HEK293T (cell line): ENCODE measurements around the gene INTS15.

Experiments
- CTCF ChIA-PET: fragments of 350-600 bp; formaldehyde crosslinking; extraction: SDS; loops from one replicate; lab custom pipeline; 2021; ENCODE audit warnings: antibody characterized with exemption, inconsistent platforms; lab: Yijun Ruan, JAX
- POLR2A ChIA-PET: fragments of 350-600 bp; formaldehyde crosslinking; extraction: SDS; loops from one replicate; lab custom pipeline; 2020; ENCODE audit warnings: antibody characterized with exemption, inconsistent platforms; lab: Yijun Ruan, JAX
- DNase-seq: peaks from one replicate; pipeline ENCODE4 v3.0.0; 2012; ENCODE audit warnings: mixed read lengths; ENCODE audit errors: extremely low spot score
- ARNT ChIP-seq: fragments of 450-650 bp; IDR thresholded peaks from 2 replicates; pipeline ENCODE4 v1.6.1; 2017; ENCODE audit warnings: mild to moderate bottlenecking
- BHLHE40 ChIP-seq: fragments of 450-650 bp; IDR thresholded peaks from 2 replicates; pipeline ENCODE4 v1.6.1; 2016; ENCODE audit warnings: mild to moderate bottlenecking, moderate library complexity, borderline replicate concordance
- CTBP1 ChIP-seq: fragments of 450-650 bp; IDR thresholded peaks from 2 replicates; pipeline ENCODE4 v1.6.1; 2016; ENCODE audit warnings: borderline replicate concordance
- ELF4 ChIP-seq: fragments of 450-650 bp; IDR thresholded peaks from 2 replicates; pipeline ENCODE4 v1.6.1; 2017; ENCODE audit warnings: antibody characterized with exemption
- FOXA1 ChIP-seq: fragments of 450-650 bp; IDR thresholded peaks from 2 replicates; pipeline ENCODE4 v1.6.1; 2016; ENCODE audit warnings: mild to moderate bottlenecking
- FOXK2 ChIP-seq: fragments of 450-650 bp; IDR thresholded peaks from 2 replicates; pipeline ENCODE4 v1.6.1; 2016; ENCODE audit warnings: mild to moderate bottlenecking
- FOXM1 ChIP-seq: fragments of 450-650 bp; IDR thresholded peaks from 2 replicates; pipeline ENCODE4 v1.6.1; 2017; ENCODE audit warnings: mild to moderate bottlenecking, borderline replicate concordance
- HDGF ChIP-seq: fragments of 450-650 bp; IDR thresholded peaks from 2 replicates; pipeline ENCODE4 v1.6.1; 2017; ENCODE audit warnings: antibody characterized with exemption, borderline replicate concordance
- L3MBTL2 ChIP-seq: fragments of 450-650 bp; conservative IDR thresholded peaks from 2 replicates; pipeline ENCODE4 v1.6.1; 2016; ENCODE audit warnings: mild to moderate bottlenecking
- LEF1 ChIP-seq: fragments of 450-650 bp; IDR thresholded peaks from 2 replicates; pipeline ENCODE4 v1.6.1; 2017; ENCODE audit warnings: mild to moderate bottlenecking, borderline replicate concordance
- NFRKB ChIP-seq: fragments of 450-650 bp; IDR thresholded peaks from 2 replicates; pipeline ENCODE4 v1.6.1; 2016; ENCODE audit warnings: mild to moderate bottlenecking, moderate library complexity
- SP1 ChIP-seq: fragments of 450-650 bp; IDR thresholded peaks from 2 replicates; pipeline ENCODE4 v1.6.1; 2017
- SUZ12 ChIP-seq: fragments of 450-650 bp; IDR thresholded peaks from 2 replicates; pipeline ENCODE4 v1.6.1; 2016; ENCODE audit warnings: mild to moderate bottlenecking
- TARDBP ChIP-seq: fragments of 450-650 bp; IDR thresholded peaks from 2 replicates; pipeline ENCODE4 v1.6.1; 2016
- ZNF384 ChIP-seq: fragments of 450-650 bp; IDR thresholded peaks from 2 replicates; pipeline ENCODE4 v1.6.1; 2016
- TF ChIP-seq, protein P1 (sequence below): fragments of 450-650 bp; IDR thresholded peaks from 2 replicates; pipeline ENCODE4 v1.6.1; 2016

INTS15 gene

DNA sequence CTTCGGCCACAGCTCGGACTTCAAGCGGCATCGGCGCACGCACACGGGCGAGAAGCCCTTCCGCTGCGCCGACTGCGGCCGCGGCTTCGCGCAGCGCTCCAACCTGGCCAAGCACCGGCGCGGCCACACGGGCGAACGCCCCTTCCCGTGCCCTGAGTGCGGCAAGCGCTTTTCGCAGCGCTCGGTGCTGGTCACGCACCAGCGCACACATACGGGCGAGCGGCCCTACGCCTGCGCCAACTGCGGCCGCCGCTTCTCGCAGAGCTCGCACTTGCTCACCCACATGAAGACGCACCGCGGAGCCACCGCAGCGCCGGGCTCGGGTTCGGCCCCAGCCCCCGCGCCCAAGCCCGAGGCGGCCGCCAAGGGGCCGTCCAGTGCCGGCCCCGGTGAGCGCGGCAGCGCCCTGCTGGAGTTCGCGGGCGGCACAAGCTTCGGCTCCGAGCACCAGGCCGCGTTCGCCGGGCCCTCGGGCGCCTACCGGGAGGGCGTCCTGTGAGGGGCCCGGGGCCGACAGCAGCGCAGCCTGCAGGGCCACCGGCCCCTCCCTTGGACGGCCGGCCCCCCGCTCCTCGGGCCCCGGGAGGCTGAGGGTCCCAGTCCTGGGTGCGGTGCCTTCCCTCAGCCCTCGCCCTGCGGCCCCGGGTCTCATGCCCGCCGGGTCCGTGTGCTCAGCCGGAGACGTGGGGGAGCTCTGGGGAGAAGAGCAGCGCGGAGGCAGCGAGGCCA, 64.5 kb downstream of the INTS15 start:
- CTCF ChIA-PET: no interaction called here
- DNase-seq: no peak
- POLR2A ChIA-PET: no interaction called here

DNA sequence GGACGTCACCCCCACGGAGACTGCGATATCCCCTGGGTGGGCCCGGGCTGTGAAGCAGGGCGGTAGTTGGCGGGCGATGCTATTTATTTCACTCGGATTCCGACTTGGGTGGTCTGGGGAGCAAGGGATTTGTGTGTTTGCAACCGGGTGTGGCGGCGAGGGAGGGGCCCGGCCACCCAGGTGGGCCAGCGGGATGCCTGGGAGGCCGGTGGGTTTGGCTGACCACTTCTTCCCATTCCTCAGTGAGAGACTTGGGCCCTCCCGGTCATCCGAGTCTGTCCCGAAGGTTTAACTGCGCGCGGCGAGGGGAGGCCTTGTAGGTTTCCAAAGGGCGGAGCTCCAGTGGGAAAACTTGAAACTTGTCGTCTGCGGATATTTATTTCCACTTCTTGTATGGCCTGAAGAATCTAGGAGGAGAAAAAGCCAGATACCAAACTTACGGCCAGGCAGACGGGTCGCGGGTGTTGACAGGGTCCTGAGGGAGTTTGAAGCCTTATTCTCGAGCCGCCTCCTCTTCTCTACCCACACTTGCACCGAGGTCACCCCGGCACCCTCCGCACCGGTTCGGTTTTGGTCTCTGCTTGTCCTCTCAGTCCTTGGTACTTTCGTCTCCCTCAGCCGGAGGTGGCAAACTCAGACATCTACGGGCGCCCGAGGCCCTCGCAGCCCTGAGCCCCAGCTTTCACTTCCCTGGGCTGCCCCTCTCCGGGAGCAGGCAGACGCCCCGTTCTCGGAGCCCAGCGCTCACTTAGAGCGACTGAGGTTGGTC, 65.2 kb downstream of the INTS15 start:
- DNase-seq: no peak
- TF ChIP-seq NFRKB (no peak), FOXK2 (no peak), SP1 (no peak), LEF1 (no peak), CTBP1 (no peak), BHLHE40 (no peak), L3MBTL2 (no peak), FOXM1 (no peak), FOXA1 (no peak), ELF4 (no peak), ZNF384 (no peak), ARNT (no peak), HDGF (no peak), TARDBP (no peak), SUZ12 (no peak)
- TF ChIP-seq, protein P1, sequence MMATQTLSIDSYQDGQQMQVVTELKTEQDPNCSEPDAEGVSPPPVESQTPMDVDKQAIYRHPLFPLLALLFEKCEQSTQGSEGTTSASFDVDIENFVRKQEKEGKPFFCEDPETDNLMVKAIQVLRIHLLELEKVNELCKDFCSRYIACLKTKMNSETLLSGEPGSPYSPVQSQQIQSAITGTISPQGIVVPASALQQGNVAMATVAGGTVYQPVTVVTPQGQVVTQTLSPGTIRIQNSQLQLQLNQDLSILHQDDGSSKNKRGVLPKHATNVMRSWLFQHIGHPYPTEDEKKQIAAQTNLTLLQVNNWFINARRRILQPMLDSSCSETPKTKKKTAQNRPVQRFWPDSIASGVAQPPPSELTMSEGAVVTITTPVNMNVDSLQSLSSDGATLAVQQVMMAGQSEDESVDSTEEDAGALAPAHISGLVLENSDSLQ: no peak
- ChIA-PET CTCF (no interaction called here), POLR2A (no interaction called here)

More for the DNA sequence above, 64.5 kb downstream of the INTS15 start:
- TF ChIP-seq FOXA1 (no peak), LEF1 (no peak), NFRKB (no peak), TARDBP (no peak), BHLHE40 (no peak)

DNA sequence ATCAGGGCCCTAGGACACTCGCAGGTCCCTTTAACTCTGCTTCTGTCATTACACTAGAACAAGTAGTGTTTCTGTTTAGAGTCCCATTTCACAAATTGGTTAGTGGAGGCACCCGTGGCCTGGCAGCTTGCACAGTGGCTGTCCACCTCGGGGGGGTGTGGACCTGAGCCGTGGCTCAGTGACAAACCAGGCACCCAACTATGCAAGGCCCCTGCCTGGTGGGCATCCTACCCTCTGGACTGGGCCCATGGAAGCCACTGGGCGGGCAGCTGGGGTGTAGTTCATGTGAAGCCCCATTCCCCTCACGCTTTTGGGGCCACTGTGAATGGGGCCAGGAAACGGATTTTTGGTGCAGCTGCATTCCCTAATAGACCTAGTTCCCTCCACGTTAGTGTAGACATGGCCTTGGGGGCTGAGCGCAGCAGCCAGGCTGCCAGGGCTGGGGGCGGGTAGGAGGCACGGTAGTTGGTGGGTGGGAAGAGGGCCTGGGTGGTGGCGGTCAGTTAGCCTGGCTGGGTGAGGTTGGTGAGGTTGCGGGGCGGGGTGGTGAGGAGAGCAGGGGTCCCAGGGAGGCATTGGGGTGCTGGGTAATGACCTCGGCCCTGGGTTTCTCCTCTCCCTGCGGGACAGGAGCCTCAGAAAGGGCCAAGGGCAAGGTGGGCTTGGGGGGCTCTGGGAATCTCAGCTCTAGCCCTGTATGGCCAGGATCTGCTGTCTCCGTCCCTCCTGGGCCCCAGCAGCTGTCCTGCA, 66.0 kb downstream of the INTS15 start:
- TF ChIP-seq SUZ12 (no peak), SP1 (no peak), NFRKB (no peak), FOXM1 (no peak)
- CTCF ChIA-PET: no interaction called here
- DNase-seq: no peak
- POLR2A ChIA-PET: no interaction called here

DNA sequence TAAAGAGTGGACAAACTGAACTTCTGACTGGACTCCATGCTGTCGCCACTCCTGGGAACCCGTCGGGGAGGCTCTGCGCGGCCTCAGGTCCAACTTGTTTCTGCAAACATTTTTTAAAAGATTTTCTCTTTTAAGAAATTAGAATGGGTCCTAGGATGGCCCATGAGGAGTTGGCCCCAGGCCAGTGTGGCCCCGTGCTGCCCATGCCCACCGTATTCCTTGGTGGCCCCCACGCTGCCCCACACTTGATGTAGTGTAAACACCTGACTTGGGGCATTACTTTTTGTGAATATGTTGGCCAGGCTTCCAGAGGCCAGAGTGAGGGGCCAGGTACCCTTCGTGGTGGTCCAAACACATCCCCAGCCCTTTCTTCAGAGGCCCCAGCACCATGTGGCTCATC, 66.6 kb downstream of the INTS15 start:
- no peak for DNase-seq
- POLR2A ChIA-PET: no interaction called here
- CTCF ChIA-PET: no interaction called here
- TF ChIP-seq HDGF: no peak
- TF ChIP-seq ARNT: no peak
- TF ChIP-seq ELF4: no peak
- TF ChIP-seq, protein P1: no peak
- TF ChIP-seq SUZ12: no peak
- TF ChIP-seq SP1: no peak
- TF ChIP-seq BHLHE40: no peak
- no peak for TF ChIP-seq TARDBP
- TF ChIP-seq FOXA1: no peak
- TF ChIP-seq FOXK2: no peak
- no peak for TF ChIP-seq L3MBTL2
